GM10266 (cell line): ENCODE data around the gene RASAL3.
"Not testable (repeated sequence)": the region's sequence is repeated elsewhere in the genome, so short reads cannot be mapped to it uniquely, and the experiment has no call there.

Source experiments
- DNase-seq: peaks from one replicate; pipeline ENCODE4 v3.0.0; 2012; ENCODE audit errors: extremely low spot score
- CTCF ChIP-seq: IDR thresholded peaks from 2 replicates; pipeline ENCODE4 v1.5.1; 2012; ENCODE audit warnings: mild to moderate bottlenecking, low read depth; ENCODE audit not compliant: control insufficient read depth, insufficient read depth; ENCODE audit errors: missing control alignments

The RASAL3 gene

DNA sequence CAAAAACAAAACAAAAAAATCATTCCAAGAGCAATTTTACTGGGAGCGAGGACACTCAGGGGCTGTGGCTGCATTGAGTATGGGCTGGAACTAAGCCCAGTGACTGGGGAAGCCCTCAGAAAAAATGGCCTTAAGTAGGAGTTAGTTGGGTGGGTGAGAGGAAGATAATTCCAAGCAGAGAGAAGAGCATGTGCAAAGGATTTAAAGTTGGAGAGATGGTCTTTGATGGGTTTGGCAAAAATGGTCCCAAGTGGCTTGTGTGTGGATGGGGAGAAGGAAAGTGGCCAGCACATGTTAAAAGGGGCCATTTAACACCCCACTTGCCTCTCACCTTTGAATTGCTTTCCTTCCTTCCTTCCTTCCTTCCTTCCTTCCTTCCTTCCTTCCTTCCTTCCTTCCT is 37.3 kb upstream of the RASAL3 start:
- no peak for DNase-seq
- TF ChIP-seq CTCF = no peak

DNA sequence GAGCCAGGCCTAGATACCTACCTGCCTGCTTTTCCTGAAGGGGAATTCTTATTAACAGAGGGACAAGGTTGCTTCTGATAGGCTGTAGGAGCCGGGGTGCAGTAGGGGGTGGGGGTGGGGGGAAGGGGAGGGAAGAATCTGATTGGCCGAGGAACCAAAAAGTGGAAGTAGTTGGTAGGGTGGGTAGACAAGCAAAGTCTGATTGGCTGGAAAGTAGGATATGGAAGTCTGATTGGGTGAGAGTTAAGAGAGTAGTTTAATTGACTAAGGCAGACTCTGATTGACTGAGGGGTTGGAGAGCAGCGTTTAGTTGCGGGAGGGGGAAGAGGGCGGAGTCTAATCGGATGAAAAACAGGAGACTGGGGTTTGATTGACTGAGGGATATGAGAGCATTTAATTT is 34.6 kb upstream of the RASAL3 start:
- no peak for DNase-seq

GRCh38 chr19:15498156-15498858 is 34.0 kb upstream of the RASAL3 start:
- TF ChIP-seq CTCF = no peak

More for the DNA sequence above, 34.6 kb upstream of the RASAL3 start:
- no peak for TF ChIP-seq CTCF

GRCh38 chr19:15495151-15495550 is 30.8 kb upstream of the RASAL3 start:
- DNase-seq = no peak
- no peak for TF ChIP-seq CTCF

More at GRCh38 chr19:15498156-15498858, 34.0 kb upstream of the RASAL3 start:
- no peak for DNase-seq

GRCh38 chr19:15488489-15489226 is 24.3 kb upstream of the RASAL3 start:
- DNase-seq = no peak
- no peak for TF ChIP-seq CTCF

DNA sequence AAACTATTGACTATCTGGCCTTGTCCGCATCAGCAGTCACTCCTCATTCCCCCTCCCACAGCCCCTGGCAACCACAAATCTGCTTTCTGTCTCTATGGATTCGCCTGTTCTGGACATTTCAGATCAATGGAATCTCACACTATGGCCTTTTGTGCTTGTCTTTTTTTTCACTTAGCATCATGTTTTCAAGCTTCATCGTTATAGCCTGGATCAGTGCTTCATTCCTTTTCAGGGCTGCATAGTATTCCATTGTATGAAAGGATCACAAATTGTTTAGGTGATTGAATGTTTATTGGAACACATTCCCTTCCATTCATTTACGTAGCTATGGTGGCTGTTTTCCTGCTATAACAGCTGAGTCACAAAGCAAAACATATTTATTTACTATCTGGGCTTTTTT is 22.7 kb upstream of the RASAL3 start:
- DNase-seq = no peak
- TF ChIP-seq CTCF = no peak

GRCh38 chr19:15485768-15486167 is 21.4 kb upstream of the RASAL3 start:
- DNase-seq = not testable (repeated sequence)

DNA sequence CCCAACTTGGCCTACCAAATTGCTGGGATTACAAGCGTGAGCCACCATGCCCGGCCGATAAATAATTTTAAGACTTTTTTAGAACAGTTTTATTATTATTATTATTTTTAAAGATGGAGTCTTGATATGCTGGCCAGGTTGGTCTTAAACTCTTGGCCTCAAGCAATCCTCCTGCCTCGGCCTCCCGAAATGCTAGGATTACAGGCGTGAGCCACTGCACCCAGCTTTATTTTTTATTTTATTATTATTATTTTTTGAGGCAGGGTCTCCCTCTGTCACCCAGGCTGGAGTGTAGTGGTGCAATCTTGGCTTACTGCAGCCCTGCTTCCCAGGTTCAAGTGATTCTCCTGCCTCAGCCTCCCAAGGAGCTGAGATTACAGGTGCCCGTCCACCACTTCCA is 16.7 kb upstream of the RASAL3 start:
- DNase-seq = not testable (repeated sequence)
